HEK293T (cell line): ENCODE measurements around the gene KCNAB2.

ENCODE experiments used
- CTCF ChIA-PET: fragments of 350-600 bp; formaldehyde crosslinking; extraction: SDS; loops from one replicate; lab custom pipeline; 2021; ENCODE audit warnings: antibody characterized with exemption, inconsistent platforms; lab: Yijun Ruan, JAX
- POLR2A ChIA-PET: fragments of 350-600 bp; formaldehyde crosslinking; extraction: SDS; loops from one replicate; lab custom pipeline; 2020; ENCODE audit warnings: antibody characterized with exemption, inconsistent platforms; lab: Yijun Ruan, JAX
- DNase-seq: peaks from one replicate; pipeline ENCODE4 v3.0.0; 2012; ENCODE audit warnings: mixed read lengths; ENCODE audit errors: extremely low spot score
- ARNT ChIP-seq: fragments of 450-650 bp; IDR thresholded peaks from 2 replicates; pipeline ENCODE4 v1.6.1; 2017; ENCODE audit warnings: mild to moderate bottlenecking
- BHLHE40 ChIP-seq: fragments of 450-650 bp; IDR thresholded peaks from 2 replicates; pipeline ENCODE4 v1.6.1; 2016; ENCODE audit warnings: mild to moderate bottlenecking, moderate library complexity, borderline replicate concordance
- CTBP1 ChIP-seq: fragments of 450-650 bp; IDR thresholded peaks from 2 replicates; pipeline ENCODE4 v1.6.1; 2016; ENCODE audit warnings: borderline replicate concordance
- ELF4 ChIP-seq: fragments of 450-650 bp; IDR thresholded peaks from 2 replicates; pipeline ENCODE4 v1.6.1; 2017; ENCODE audit warnings: antibody characterized with exemption
- FOXA1 ChIP-seq: fragments of 450-650 bp; IDR thresholded peaks from 2 replicates; pipeline ENCODE4 v1.6.1; 2016; ENCODE audit warnings: mild to moderate bottlenecking
- FOXK2 ChIP-seq: fragments of 450-650 bp; IDR thresholded peaks from 2 replicates; pipeline ENCODE4 v1.6.1; 2016; ENCODE audit warnings: mild to moderate bottlenecking
- FOXM1 ChIP-seq: fragments of 450-650 bp; IDR thresholded peaks from 2 replicates; pipeline ENCODE4 v1.6.1; 2017; ENCODE audit warnings: mild to moderate bottlenecking, borderline replicate concordance
- HDGF ChIP-seq: fragments of 450-650 bp; IDR thresholded peaks from 2 replicates; pipeline ENCODE4 v1.6.1; 2017; ENCODE audit warnings: antibody characterized with exemption, borderline replicate concordance
- L3MBTL2 ChIP-seq: fragments of 450-650 bp; conservative IDR thresholded peaks from 2 replicates; pipeline ENCODE4 v1.6.1; 2016; ENCODE audit warnings: mild to moderate bottlenecking
- LEF1 ChIP-seq: fragments of 450-650 bp; IDR thresholded peaks from 2 replicates; pipeline ENCODE4 v1.6.1; 2017; ENCODE audit warnings: mild to moderate bottlenecking, borderline replicate concordance
- NFRKB ChIP-seq: fragments of 450-650 bp; IDR thresholded peaks from 2 replicates; pipeline ENCODE4 v1.6.1; 2016; ENCODE audit warnings: mild to moderate bottlenecking, moderate library complexity
- PKNOX1 ChIP-seq: fragments of 450-650 bp; IDR thresholded peaks from 2 replicates; pipeline ENCODE4 v1.6.1; 2016
- SP1 ChIP-seq: fragments of 450-650 bp; IDR thresholded peaks from 2 replicates; pipeline ENCODE4 v1.6.1; 2017
- SUZ12 ChIP-seq: fragments of 450-650 bp; IDR thresholded peaks from 2 replicates; pipeline ENCODE4 v1.6.1; 2016; ENCODE audit warnings: mild to moderate bottlenecking
- TARDBP ChIP-seq: fragments of 450-650 bp; IDR thresholded peaks from 2 replicates; pipeline ENCODE4 v1.6.1; 2016
- ZNF384 ChIP-seq: fragments of 450-650 bp; IDR thresholded peaks from 2 replicates; pipeline ENCODE4 v1.6.1; 2016

Gene KCNAB2

GRCh38 chr1:6081901-6082300, 36.2 kb downstream of the KCNAB2 start:
- POLR2A ChIA-PET: no interaction called here
- TF ChIP-seq ELF4 (no peak), LEF1 (no peak), BHLHE40 (no peak), TARDBP (no peak), SP1 (no peak), ARNT (no peak), FOXM1 (no peak), L3MBTL2 (no peak), FOXK2 (no peak), SUZ12 (no peak), HDGF (no peak), ZNF384 (no peak)
- no peak for DNase-seq
- CTCF ChIA-PET: interaction anchor here (0.7 to 0.9 kb wide), 2 partner anchors 104 to 157 kb away, joined by 3 to 4 read pairs; no protein-coding TSS in a partner anchor

DNA sequence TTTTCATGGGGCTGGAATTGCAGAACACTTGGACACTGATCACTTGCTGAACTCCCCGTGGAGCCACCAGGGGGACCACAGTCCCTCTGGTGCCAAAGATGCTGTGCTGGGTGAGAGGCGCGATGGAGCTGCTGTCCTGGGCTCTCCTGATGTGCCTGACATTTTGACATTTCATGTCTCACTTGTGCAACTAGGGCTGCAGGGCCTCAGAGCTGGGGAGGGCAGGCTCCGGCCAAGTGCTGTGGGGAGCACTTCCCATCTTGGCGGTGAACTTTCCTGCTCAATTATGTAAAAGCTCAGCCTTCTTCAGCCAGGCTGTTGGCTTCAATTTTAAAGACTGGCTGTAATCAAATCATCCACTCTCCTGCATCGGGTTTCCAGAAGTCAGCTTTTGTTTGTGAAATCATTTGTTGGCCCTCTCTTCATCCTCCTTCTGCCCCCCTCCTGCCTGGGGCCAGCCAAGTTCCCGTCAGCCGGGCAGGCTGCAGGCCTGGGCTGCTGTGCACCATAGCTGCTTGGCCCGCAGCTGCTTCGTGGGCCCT, 36.8 kb downstream of the KCNAB2 start:
- CTCF ChIA-PET: interaction anchor here (0.7 to 0.9 kb wide), 3 partner anchors 9 to 156 kb away, joined by 3 to 4 read pairs (median 3); no protein-coding TSS in a partner anchor
- TF ChIP-seq NFRKB (no peak), FOXM1 (no peak), ARNT (no peak), BHLHE40 (no peak), CTBP1 (no peak), ELF4 (no peak), LEF1 (no peak), HDGF (no peak), TARDBP (no peak), FOXK2 (no peak), FOXA1 (no peak), L3MBTL2 (no peak), PKNOX1 (no peak), ZNF384 (no peak)
- peak; percentile 39 for DNase-seq
- POLR2A ChIA-PET: no interaction called here

DNA sequence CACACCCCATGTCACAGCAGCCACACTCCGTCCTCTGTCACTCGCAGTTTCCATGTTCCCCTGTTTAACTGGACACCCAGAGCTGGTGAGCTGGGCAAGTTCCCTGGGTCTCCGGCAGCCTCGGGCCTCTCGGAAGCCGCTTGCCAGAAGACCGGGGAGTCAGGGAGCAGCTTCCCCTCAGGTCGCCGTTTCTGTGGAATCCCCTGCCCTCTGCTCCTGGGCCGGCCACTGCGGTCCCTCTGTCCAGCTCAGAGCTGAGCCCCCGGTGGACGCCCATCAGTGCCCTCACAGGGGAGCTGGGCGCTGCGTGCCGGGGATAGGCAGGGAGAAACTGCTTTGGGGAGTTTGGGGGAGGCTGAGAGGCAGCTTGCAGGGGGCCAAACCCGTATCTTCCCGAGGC, 37.7 kb downstream of the KCNAB2 start:
- TF ChIP-seq FOXM1 (no peak), HDGF (no peak), ELF4 (no peak), TARDBP (no peak), NFRKB (no peak)
- POLR2A ChIA-PET: interaction anchor here (0.8 kb wide), 1 partner anchor 12 kb away, joined by 3 read pairs; no protein-coding TSS in a partner anchor
- CTCF ChIA-PET: no interaction called here
- DNase-seq: no peak

- CTCF ChIA-PET: interaction anchor here (1.1 kb wide), 1 partner anchor 162 kb away, joined by 3 read pairs; no protein-coding TSS in a partner anchor
- POLR2A ChIA-PET: interaction anchor here (0.8 kb wide), 1 partner anchor 13 kb away, joined by 3 read pairs; no protein-coding TSS in a partner anchor
- TF ChIP-seq BHLHE40 (no peak), TARDBP (no peak), ELF4 (no peak), SUZ12 (no peak), CTBP1 (no peak), FOXA1 (no peak), SP1 (no peak), LEF1 (no peak), ARNT (no peak), FOXK2 (no peak), ZNF384 (no peak), HDGF (no peak), NFRKB (no peak)
- DNase-seq: no peak
These were observed 38.2 kb downstream of the KCNAB2 start for GRCh38 chr1:6083801-6084446.

GRCh38 chr1:6084781-6085495, 39.2 kb downstream of the KCNAB2 start:
- DNase-seq: no peak
- CTCF ChIA-PET: interaction anchor here (1.1 kb wide), 1 partner anchor 161 kb away, joined by 3 read pairs; no protein-coding TSS in a partner anchor
- POLR2A ChIA-PET: no interaction called here
- no peak for TF ChIP-seq FOXM1
- TF ChIP-seq TARDBP: no peak
- TF ChIP-seq CTBP1: no peak
- TF ChIP-seq ARNT: no peak
- no peak for TF ChIP-seq FOXK2
- no peak for TF ChIP-seq SUZ12
- TF ChIP-seq LEF1: no peak
- TF ChIP-seq NFRKB: no peak
- no peak for TF ChIP-seq BHLHE40
- TF ChIP-seq ELF4: no peak
- TF ChIP-seq L3MBTL2: no peak
- TF ChIP-seq SP1: no peak
- TF ChIP-seq ZNF384: no peak
- no peak for TF ChIP-seq PKNOX1
- TF ChIP-seq FOXA1: no peak
- no peak for TF ChIP-seq HDGF
